Astrocyte of the spinal cord (primary cell): ENCODE measurements around the gene INAFM2.

Source experiments
- DNase-seq: peaks from one replicate; pipeline ENCODE4 v3.0.0; 2011; ENCODE audit warnings: low read depth, low spot score
- H3K4me3 ChIP-seq: 2 replicates; pipeline ENCODE4 v1.5.1; 2011; ENCODE audit warnings: low read depth, mild to moderate bottlenecking, low read length, moderate library complexity
- in situ Hi-C: cut with HindIII; loops from 2 replicates; pipeline ENCODE4 v1.10.0; 2017; ENCODE audit warnings: low sequenced_read_pairs
- TF ChIP-seq, protein P1 (sequence below): IDR thresholded peaks from 2 replicates; pipeline ENCODE4 v1.5.1; 2012; ENCODE audit warnings: low read depth, mild to moderate bottlenecking, low read length, inconsistent platforms

Gene INAFM2

DNA sequence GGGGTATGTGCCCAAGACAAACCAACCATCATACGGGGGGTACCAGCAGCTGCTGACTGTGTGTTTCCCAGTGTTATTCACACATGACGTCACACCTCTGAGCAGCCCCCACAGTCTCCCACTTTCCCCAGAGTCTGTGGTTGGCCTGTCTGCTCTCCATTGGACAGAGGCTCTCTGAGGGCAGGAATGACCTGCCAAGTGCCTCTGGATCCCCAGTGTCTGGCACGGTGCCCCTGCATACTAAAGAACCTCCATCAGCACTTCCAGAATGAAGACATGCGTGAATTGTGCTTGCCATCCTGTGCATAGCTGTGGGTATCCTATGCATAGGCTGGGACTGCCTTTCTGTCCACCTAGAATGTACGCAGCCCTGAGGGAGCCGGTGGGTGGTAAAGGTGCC, 20.7 kb downstream of the INAFM2 start:
- in situ Hi-C loops: no loop called here
- TF ChIP-seq, protein P1, sequence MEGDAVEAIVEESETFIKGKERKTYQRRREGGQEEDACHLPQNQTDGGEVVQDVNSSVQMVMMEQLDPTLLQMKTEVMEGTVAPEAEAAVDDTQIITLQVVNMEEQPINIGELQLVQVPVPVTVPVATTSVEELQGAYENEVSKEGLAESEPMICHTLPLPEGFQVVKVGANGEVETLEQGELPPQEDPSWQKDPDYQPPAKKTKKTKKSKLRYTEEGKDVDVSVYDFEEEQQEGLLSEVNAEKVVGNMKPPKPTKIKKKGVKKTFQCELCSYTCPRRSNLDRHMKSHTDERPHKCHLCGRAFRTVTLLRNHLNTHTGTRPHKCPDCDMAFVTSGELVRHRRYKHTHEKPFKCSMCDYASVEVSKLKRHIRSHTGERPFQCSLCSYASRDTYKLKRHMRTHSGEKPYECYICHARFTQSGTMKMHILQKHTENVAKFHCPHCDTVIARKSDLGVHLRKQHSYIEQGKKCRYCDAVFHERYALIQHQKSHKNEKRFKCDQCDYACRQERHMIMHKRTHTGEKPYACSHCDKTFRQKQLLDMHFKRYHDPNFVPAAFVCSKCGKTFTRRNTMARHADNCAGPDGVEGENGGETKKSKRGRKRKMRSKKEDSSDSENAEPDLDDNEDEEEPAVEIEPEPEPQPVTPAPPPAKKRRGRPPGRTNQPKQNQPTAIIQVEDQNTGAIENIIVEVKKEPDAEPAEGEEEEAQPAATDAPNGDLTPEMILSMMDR: no peak
- no peak overlapping the region for H3K4me3 ChIP-seq
- DNase-seq: peak; percentile 32

DNA sequence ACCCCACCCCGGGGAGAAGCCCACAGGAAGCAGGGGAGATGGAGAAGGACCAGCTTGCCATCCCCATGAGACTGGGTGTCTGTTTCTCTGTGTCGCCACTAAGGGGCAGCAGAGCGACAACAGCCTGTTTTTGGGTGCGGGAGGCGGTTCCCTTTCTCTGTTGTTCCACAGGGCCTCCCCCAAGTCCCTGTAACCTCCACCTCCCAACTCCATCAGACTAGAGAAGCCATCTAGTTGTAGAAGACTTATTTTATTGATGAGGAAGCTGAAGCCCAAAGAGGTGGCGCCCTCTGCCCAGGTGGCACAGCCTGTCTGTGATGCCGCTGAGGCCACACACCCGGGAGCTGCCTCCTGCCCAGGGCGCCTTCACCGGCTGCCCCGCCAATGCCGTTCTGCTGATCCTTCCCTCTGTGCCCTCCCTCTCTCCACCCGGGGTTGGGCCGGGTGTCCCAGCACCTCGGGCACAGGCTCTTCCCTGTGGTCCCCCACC, 21.2 kb downstream of the INAFM2 start:
- in situ Hi-C loops: no loop called here
- no peak overlapping the region for H3K4me3 ChIP-seq
- TF ChIP-seq, protein P1: peak; percentile 81
- DNase-seq: peak; percentile 55

DNA sequence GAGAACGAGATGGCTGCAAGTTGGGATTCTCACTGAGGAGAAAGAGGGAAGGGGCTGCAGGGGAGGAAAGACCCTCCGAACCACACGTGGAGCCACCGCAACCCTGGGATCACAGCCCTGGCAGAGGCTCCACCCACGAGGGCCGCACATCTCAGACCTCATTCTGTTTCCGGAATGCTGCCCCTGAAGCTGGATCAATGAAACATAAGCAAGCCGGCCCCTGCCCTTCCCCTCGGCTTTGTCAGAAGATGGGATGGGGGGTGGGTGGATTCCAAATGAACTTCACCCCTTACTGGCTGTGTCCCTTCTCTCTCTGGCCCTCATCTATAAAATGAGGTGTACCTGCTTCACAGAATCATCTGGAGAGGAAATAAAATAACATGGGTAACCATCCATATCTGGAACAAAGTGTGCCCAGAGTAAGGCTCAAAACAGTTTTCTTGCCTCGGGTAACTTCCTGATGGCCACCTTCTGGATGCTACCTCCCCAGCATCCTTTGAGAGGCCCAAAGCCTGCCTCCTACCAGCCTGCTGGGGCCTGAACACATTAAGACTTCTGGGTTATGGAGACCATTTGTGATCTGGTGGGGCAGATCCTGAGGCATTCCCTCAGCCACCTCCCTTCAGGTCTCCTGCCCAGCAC, 21.9 kb downstream of the INAFM2 start:
- in situ Hi-C loops: no loop called here

DNA sequence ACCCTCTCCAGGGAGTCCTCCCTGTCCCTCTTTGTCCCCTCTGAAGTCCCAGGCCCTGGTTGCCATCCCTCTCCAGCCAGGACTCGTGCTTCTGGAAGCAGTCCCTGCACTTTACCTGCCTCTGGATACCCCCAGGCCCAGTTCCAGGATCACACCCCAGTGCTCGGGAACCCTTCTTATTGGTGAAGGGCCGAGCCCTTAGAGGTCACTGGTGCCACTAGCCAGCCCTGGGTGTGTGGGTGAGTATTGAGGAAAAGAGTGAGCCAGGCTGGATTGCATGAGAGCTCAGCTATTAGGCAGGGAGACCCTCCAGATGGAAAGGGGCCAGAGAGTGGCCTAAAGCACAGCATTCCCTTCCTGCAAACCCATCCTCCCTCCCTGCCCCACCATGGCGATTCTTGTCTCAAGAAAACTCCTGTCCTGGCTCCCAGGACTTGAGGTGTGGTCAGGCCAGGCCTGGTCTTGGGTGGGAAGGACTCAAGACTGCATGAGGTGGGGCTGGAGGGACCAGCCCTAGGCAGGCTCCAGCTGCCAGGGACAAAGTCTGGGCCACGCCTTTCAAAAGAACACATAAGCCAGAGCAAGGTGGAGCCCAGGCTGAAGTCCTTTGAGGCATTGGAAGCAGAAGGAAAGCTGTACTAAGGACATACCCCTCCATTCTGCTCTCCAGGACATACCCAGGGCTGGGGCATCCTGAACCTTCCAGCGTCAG, 22.5 kb downstream of the INAFM2 start:
- DNase-seq: no peak
- TF ChIP-seq, protein P1: no peak
- no peak overlapping the region for H3K4me3 ChIP-seq
- in situ Hi-C loops: no loop called here

More for the DNA sequence above, 21.9 kb downstream of the INAFM2 start:
- no peak for DNase-seq
- no peak overlapping the region for H3K4me3 ChIP-seq
- TF ChIP-seq, protein P1: no peak

DNA sequence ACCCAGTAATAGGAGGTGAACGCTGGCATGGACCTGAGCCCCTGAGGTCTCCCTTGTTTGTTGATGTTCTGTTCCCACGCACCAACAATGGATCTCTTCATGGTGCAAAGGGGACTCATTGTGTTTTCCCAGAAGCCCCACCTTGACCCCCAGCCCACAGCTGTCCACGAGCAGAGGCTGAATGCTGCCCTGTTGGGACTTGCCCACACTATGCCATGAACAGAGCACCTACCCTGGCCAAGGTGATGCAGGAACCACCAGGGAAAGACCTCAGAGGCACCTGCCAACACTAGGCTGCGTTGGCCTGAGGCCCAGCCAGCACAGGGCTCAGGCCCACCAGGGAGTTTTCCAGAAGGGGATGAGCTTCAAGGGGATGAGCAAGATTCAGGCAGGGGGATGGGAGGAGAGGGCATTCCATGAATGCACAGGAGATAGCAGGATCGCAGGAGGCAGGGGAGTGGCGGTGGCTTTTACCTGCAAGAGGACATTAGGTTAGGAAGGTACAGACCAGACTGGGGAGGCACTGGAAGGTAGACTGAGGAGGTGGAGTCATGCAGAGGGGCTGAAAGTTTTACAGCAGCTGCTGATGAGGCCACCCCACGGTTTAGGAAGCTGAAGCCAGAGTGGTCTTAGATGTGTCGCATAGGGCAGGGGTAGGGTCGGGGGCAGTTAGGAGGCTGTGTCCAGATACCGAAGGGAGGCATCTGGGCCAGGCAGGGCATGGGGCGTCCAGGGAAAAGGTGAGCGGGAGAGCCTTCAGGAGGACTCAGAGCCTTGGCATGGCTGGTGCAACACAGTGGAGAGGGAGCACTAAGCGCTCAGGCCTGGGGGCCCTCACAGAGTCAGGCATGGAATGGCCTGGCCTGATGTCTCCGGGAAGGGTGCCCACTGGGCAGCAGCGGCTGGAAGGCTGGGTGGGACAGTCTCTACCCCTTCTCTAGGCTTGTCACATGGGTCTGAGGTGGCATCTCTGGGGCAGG, 23.4 kb downstream of the INAFM2 start:
- in situ Hi-C loops: no loop called here
- H3K4me3 ChIP-seq: no peak overlapping the region
- no peak for DNase-seq
- TF ChIP-seq, protein P1: no peak
